GM18502 (cell line): ENCODE measurements around the gene PDZRN3.

Experiments
- ATAC-seq: cut with Tn5 transposase; IDR thresholded peaks from one replicate; pipeline ENCODE4 v1.9.1; 2021; ENCODE audit warnings: mild to moderate bottlenecking; ENCODE audit not compliant: unreplicated experiment, poor library complexity

PDZRN3 gene

DNA sequence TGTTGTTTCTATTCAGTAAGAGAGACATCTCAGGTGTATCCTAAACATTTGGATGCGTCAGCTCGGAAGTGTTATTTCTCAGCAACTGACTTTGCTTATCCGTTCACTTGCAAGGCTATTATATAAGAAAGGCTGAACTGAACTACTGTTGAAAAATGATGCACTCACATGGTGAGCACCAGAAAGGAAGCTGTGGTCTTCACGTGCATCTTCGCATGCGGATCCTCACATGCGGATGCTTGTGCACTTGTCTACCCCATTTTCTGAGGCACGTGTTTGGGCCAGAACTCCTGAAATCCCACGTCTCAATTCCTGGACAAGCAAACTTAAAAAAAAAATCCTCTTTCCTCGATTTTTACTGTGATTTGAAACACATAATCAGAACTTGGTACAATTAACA, 63.2 kb downstream of the PDZRN3 start:
- ATAC-seq = no peak

DNA sequence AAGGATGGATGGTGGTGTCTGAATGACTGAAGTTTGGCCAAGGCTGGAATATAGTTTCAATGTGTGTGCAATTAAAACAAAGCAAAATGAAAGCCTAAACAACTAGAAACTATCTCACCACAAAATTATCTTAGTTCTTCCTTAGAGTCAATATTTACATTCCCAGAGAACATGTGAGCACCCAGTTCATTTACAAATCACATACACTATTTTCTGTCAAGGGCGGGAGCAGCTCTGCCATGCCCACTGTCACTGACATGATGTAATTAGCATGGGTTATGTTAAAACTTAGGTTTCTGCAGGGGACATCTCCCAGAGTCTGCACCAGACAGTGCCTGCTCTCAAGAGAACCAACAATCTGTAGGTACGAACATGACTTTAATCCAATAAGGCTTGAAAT, 65.0 kb downstream of the PDZRN3 start:
- no peak for ATAC-seq

GRCh38 chr3:73558727-73559075, 66.0 kb downstream of the PDZRN3 start:
- no peak for ATAC-seq

GRCh38 chr3:73557986-73558726, 66.6 kb downstream of the PDZRN3 start:
- no peak for ATAC-seq

DNA sequence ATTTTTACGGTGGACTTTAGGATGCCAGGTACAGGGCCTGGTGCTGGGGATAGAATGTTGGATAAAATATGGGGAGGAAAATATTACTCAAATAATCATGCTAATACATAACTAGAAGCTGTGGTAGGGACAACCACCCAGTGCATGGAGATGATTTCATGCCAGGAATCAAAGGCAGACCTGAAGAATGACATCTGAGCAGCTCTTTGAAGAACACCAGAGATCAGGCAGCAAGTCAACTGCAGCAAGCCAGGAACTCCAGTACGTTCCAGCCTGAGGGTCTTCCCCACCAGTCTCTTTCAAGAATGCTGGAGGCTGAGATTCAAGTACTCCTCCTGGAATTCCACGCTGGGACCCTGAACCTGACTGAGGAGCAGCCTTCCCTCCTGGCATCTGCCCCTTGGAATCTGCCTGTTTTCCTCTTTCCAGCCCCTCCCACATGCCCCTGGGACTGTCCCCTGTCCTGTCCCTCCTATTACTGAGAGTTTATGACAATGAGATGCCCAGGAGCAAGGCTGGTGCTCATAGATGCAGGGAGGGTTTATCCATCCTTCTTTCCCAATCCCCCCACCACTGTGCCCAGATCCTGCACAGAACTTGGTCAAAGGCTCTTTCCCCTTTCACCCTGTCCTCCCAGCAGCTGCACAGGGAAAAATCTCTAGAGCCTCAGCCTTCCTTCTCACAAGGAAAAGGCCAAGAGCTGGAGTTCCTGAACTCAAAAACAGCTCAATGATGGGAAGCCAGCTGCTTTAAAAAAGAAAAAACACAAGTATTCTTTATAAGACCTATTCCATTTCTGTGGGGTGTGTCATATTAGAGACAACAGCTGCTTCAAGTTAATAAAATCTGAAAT, 68.0 kb downstream of the PDZRN3 start:
- ATAC-seq = no peak

DNA sequence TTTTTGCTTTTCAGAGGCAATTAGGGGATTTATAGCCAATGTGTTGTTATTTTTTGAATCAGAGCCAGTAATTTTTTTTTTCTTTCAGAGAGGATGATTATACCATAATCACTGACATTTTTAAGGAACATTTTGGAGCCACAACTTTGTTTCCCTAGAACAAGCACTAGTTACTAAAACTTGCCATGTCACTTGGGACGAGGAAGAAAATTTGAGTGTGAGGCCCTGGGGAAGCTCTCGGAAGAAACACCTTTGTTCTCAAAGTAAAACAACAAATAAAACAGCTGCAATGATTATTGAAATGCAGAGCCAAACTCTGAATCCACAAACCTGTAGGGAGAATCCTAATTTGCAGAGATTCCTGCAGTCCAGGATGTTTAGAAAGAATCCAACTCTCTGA, 69.7 kb downstream of the PDZRN3 start:
- ATAC-seq = no peak

- no peak for ATAC-seq
Observed at GRCh38 chr3:73552700-73553099, 72.0 kb downstream of the PDZRN3 start.

DNA sequence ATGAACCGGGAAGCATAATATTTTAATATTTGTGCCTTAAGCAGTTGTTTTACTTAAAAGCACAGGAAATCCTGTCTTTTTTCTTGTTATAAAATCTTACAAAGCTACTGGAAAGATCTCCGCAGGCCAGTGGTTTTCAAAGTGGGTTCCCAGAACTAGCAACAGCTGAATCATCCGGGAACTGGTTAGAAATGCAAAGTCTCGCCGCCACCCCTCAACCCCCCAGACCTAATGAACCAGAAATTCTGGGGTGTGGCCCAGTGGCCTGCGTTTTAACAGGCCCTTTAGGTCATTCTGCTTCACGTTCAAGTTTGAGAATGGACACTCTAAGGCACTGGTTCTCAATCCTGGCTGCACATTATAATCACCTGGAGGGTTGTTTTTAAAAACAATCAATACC, 74.7 kb downstream of the PDZRN3 start:
- ATAC-seq = no peak

DNA sequence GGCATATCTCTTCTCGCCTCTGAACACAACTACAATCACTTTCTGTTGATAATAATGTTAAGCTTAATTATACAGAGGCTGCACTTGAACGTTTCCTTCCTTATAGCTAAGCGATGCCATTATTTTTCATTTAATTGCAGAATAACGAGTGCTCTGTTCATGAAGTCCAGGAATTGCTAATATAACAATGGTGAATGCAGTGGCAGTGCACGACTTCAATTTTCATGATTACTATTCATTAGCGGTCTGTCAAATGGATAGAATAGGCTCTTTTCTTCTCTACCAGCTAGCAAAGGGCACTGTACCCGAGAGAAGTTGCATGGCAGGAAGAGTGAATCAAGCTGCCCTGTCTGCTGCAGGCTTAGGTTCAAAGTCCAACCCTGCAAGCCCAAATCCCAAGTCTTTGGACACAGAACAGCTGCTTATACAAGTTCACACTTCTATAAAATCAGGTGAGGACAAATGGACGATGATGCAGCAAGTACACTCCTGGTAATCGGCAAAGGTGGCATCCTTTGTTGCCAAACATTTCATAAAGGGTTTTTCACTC, 75.6 kb downstream of the PDZRN3 start:
- no peak for ATAC-seq

- no peak for ATAC-seq
Observed at GRCh38 chr3:73548436-73548835, 76.3 kb downstream of the PDZRN3 start.

GRCh38 chr3:73547427-73548248, 77.1 kb downstream of the PDZRN3 start:
- ATAC-seq = no peak

GRCh38 chr3:73546961-73547360, 77.8 kb downstream of the PDZRN3 start:
- ATAC-seq = no peak

DNA sequence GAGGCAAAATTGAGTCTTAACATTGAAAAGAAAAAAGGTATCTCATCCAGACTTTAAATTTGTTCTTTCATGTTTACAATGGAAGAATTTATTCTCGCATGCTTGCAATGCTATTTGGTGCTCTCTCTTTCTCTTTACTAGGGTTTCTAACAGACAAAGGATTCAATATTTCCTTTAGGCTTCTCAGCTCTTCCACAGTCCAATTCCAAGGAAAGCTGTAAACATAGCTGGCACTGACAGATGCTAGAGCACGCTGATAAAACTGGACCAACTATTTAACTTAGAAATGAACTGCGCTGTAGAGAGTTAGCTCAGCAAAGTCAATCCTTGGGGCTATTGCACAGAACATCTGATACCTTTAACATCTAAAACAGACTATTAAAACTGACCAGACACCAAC, 81.3 kb downstream of the PDZRN3 start:
- no peak for ATAC-seq

- ATAC-seq = no peak
Observed at GRCh38 chr3:73542136-73542535, 82.6 kb downstream of the PDZRN3 start.

DNA sequence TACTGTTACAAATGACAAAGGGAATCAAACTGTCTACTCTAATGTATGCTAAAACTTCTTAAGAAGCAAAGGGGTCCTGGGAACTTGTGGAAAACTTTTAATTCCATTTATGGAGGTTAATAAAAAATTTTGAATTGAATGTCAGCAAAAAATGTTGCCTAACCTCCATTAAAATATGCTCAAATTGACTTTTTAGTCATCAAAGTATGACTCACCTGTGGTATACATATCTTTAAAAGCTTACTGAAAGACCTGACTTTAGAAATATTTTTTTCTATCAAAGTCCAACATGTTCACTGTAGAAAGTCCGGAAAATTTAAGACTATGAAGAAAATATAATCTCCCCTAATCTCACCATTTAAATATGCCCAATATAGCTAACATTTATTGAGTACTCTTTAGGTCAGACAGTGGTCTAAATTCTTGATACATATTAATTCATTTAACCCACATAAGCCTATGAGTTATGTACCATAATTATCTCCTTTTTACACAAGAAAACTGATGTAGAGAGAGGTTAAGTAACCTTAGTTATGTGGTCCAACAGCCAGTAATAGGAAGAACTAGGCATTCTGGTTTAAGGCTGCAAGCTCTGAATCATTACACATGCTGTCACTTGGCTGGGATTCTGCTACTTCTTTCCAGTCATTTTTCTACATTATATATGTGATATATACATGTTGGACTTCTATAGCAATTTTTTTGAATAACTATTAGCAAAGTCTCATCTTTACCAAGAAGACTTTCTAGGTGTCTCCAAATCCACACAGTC, 83.6 kb downstream of the PDZRN3 start:
- no peak for ATAC-seq

DNA sequence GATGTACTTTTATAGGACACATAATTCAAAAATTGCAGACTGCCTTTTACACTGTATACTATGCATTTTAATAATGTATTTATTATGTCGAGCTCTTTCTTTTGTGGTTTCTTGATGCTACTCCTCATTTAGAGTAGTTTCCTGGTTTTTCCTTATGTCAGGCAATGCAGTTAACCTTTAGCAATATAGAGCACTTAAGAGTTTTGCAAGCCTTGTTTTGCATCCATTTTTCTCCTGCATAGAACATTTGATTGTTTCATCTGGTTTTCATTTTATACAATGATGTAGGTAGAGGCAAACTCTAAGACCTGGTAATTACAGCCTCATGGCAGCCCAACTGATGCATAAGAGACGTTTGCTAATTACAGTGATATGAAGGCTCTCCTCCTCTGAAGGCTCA, 86.3 kb downstream of the PDZRN3 start:
- ATAC-seq = no peak

DNA sequence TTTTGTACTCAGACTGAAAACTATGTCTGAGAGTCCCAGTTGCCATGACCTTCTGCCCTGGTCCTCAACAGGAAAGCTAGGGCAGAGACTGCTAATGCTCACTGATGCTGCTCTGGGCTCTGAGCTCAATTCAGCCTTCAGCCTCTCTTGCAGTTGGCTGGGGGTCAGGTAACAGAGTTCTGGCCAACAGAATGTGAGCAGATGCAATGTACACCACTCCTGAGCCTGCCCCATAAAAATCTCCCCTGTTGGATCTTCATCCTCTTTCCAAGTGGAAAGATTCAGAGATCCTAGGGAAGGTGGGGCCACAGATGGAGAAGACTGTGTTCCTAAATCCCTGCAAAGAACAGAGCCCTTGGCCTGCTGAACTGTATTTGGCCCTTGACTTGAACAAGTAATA, 87.8 kb downstream of the PDZRN3 start:
- no peak for ATAC-seq

DNA sequence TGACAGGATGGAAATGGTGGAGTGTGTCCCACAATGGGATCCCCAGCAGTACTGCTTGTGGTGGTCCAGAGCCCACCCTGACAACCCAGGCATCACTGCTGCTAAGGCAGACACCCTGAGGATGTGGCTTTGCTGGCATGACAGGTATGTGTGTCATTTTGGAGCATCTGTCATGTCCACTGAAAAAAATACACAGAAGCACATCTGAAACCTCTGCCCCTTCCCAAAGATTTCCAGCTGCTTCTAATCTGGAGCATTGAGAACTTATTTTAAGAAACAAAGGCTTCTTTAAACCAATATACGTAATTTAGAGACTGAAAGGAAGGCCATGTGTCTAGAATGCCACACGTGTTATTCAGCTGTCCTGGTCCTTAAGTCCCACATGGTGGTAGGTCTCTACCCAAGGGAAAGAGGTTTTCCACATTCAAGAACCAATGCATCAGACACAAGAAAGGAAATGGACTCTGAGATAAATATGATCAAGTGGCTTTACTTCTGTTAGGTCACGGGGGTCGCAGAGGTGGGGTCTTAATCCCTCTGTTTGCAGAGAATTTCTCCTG, 88.3 kb downstream of the PDZRN3 start:
- no peak for ATAC-seq

DNA sequence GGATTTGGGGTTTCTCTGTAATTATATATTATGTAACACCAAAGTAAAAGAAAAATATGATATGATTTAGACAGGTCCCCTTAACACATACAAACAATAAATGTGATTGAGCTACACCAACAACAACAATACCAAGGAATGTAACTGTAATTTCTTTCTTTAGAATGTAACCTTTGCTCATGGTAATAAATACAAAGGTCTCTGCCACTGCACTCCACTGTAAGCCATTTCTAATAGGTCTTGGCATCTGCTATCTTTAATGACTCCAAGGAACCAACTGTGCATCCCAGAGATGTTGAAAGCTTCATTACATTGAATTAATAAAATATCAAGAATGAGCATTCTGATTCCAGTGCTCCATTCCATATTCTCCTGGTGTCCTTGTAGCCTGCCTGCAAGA, 88.8 kb downstream of the PDZRN3 start:
- ATAC-seq = no peak

DNA sequence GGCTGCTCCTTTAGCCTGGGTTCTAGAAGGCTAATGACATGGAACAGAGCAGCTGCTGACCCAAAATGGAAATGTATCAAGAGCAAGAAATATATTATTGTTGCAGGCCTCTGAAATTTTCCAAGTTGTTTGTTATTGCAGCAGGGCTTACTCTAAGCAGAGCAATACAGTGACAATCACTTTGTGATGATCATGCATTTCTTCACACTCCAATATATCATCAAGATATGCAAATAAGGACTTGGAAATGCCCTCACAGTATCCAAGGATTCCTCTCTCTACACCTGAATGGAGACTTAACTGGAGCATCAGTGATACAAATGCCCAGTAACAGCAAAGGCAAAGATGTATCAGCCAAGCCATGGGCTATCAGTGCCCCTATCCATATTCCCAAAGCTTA, 89.6 kb downstream of the PDZRN3 start:
- no peak for ATAC-seq
